GM23338 (cell line): ENCODE data around the gene TEKT2. TPM values are rescaled to one million over a fixed set of nuclear protein-coding genes. Genes with fewer than 3 reads are reported as not detected.

Experiments used
- ATAC-seq: fragments of 200-7000 bp; cut with Tn5 transposase; 3 replicates; pipeline ENCODE4 v1.9.1; 2020
- DNase-seq: peaks from one replicate; pipeline ENCODE4 v3.0.0-alpha.2; 2015; ENCODE audit warnings: low spot score
- H2AFZ ChIP-seq: fragments of 200-600 bp; sonication (generic); 2 replicates; pipeline ENCODE4 v1.8.0; 2016; ENCODE audit warnings: antibody characterized with exemption, mild to moderate bottlenecking, moderate library complexity
- H3F3A ChIP-seq: fragments of 200-600 bp; sonication (generic); replicated peaks from 2 replicates; pipeline ENCODE4 v1.8.0; 2017; ENCODE audit warnings: antibody characterized with exemption, mixed run types, low read depth
- H3K27ac ChIP-seq: fragments of 200-600 bp; sonication (generic); 2 replicates; pipeline ENCODE4 v1.6.1; 2016; ENCODE audit warnings: low read depth
- H3K27me3 ChIP-seq: fragments of 200-600 bp; sonication (generic); 2 replicates; pipeline ENCODE4 v1.8.0; 2016; ENCODE audit warnings: mild to moderate bottlenecking, mixed run types, moderate library complexity; ENCODE audit not compliant: insufficient read depth
- H3K36me3 ChIP-seq: fragments of 200-600 bp; sonication (generic); 2 replicates; pipeline ENCODE4 v1.8.0; 2016; ENCODE audit warnings: mild to moderate bottlenecking; ENCODE audit not compliant: insufficient read depth
- H3K4me1 ChIP-seq: fragments of 200-600 bp; sonication (generic); 2 replicates; pipeline ENCODE4 v1.8.0; 2016; ENCODE audit warnings: mild to moderate bottlenecking, moderate library complexity; ENCODE audit not compliant: insufficient read depth
- H3K4me2 ChIP-seq: fragments of 200-600 bp; sonication (generic); 2 replicates; pipeline ENCODE4 v1.7.1; 2017; ENCODE audit warnings: mixed run types
- H3K4me3 ChIP-seq: fragments of 200-600 bp; sonication (generic); 2 replicates; pipeline ENCODE4 v1.6.1; 2016; ENCODE audit warnings: mixed run types
- H3K79me2 ChIP-seq: fragments of 200-600 bp; sonication (generic); replicated peaks from 2 replicates; pipeline ENCODE4 v1.8.0; 2017; ENCODE audit warnings: mild to moderate bottlenecking; ENCODE audit not compliant: insufficient read depth
- H3K9me2 ChIP-seq: fragments of 200-600 bp; sonication (generic); 2 replicates; pipeline ENCODE4 v1.8.0; 2017; ENCODE audit not compliant: insufficient read depth
- H4K20me1 ChIP-seq: fragments of 200-600 bp; sonication (generic); replicated peaks from 2 replicates; pipeline ENCODE4 v1.8.0; 2017; ENCODE audit warnings: mild to moderate bottlenecking; ENCODE audit not compliant: insufficient read depth
- H3K27ac Mint-ChIP-seq: 2 replicates; pipeline ENCODE4 v1.8.0; 2020; ENCODE audit warnings: inconsistent platforms, mild to moderate bottlenecking, moderate library complexity, mixed read lengths
- H3K27me3 Mint-ChIP-seq: 3 replicates; pipeline ENCODE4 v1.8.0; 2022; ENCODE audit warnings: low read depth, mild to moderate bottlenecking, moderate library complexity, mixed read lengths, inconsistent platforms; ENCODE audit not compliant: insufficient read depth, poor library complexity
- H3K36me3 Mint-ChIP-seq: 3 replicates; pipeline ENCODE4 v1.8.0; 2021; ENCODE audit warnings: low read depth, mild to moderate bottlenecking, inconsistent platforms, moderate library complexity, mixed read lengths
- H3K4me1 Mint-ChIP-seq: 3 replicates; pipeline ENCODE4 v1.8.0; 2020; ENCODE audit warnings: mild to moderate bottlenecking, inconsistent platforms, mixed read lengths
- H3K4me3 Mint-ChIP-seq: 3 replicates; pipeline ENCODE4 v1.8.0; 2021; ENCODE audit warnings: moderate library complexity, mild to moderate bottlenecking, inconsistent platforms, mixed read lengths
- H3K9me3 Mint-ChIP-seq: 3 replicates; pipeline ENCODE4 v1.8.0; 2020; ENCODE audit warnings: moderate library complexity, mild to moderate bottlenecking, inconsistent platforms, mixed read lengths
- CREB1 ChIP-seq: fragments of 250-450 bp; sonication (Bioruptor Pico); IDR thresholded peaks from 2 replicates; pipeline ENCODE4 v1.5.0; 2020; ENCODE audit warnings: low read depth, mild to moderate bottlenecking, moderate library complexity
- ETS1 ChIP-seq: IDR thresholded peaks from 2 replicates; pipeline ENCODE4 v1.6.1; 2016; ENCODE audit warnings: antibody characterized with exemption
- EZH2phosphoT487 ChIP-seq: fragments of 200-600 bp; sonication (generic); IDR thresholded peaks from one replicate; pipeline ENCODE4 v1.8.1; 2018; ENCODE audit warnings: antibody characterized with exemption; ENCODE audit not compliant: unreplicated experiment
- JUNB ChIP-seq: IDR thresholded peaks from one replicate; pipeline ENCODE4 v1.6.1; 2016; ENCODE audit warnings: antibody characterized with exemption; ENCODE audit not compliant: unreplicated experiment
- NANOG ChIP-seq: IDR thresholded peaks from 2 replicates; pipeline ENCODE4 v1.6.1; 2016; ENCODE audit warnings: antibody characterized with exemption, borderline replicate concordance
- STAT1 ChIP-seq: IDR thresholded peaks from one replicate; pipeline ENCODE4 v1.6.1; 2016; ENCODE audit warnings: antibody characterized with exemption; ENCODE audit not compliant: unreplicated experiment
- ZNF114 ChIP-seq: fragments of 250-450 bp; sonication (Bioruptor Pico); IDR thresholded peaks from 2 replicates; pipeline ENCODE4 v1.5.0; 2020; ENCODE audit warnings: mild to moderate bottlenecking, moderate library complexity
- ZNF331 ChIP-seq: fragments of 250-450 bp; sonication (Bioruptor Pico); IDR thresholded peaks from 2 replicates; pipeline ENCODE4 v1.5.0; 2020; ENCODE audit warnings: low read depth, mild to moderate bottlenecking, moderate library complexity
- ZNF462 ChIP-seq: fragments of 250-450 bp; sonication (Bioruptor Pico); IDR thresholded peaks from 2 replicates; pipeline ENCODE4 v1.5.0; 2020; ENCODE audit warnings: mild to moderate bottlenecking, moderate library complexity
- polyA plus RNA-seq: library from polyadenylated mRNA; unstranded; fragments of >200 nt; fragmentation: Nextera tagmentation; extraction: Ambion mirVana; gene quantifications from 2 replicates; pipeline ENCODE4 v1.2.1, GENCODE V29; 2016
- total RNA-seq: library from RNA; depleted of rRNA; stranded (reverse); fragments of >200 nt; shearing (Covaris generic); gene quantifications from 2 replicates; pipeline ENCODE4 v1.2.3, GENCODE V29; 2014
- TF ChIP-seq, protein P1 (sequence below): IDR thresholded peaks from one replicate; pipeline ENCODE4 v1.6.1; 2018; ENCODE audit warnings: antibody characterized with exemption; ENCODE audit not compliant: unreplicated experiment
- TF ChIP-seq, protein P2 (sequence below), 2 experiments: fragments of 200-600 bp in 1 of 2; sonication (generic) in 1 of 2; conservative IDR thresholded peaks; 2 replicates each; pipeline versions ENCODE4 v1.5.1 to v1.6.1; 2016 to 2017; ENCODE audit warnings: antibody characterized with exemption in 2 of 2, low read depth in 2 of 2, mild to moderate bottlenecking in 2 of 2, moderate library complexity in 1 of 2

The TEKT2 gene
- total and polyA plus RNA-seq, 2 experiments from 2014 or later = 0.36 to 0.94 TPM

DNA sequence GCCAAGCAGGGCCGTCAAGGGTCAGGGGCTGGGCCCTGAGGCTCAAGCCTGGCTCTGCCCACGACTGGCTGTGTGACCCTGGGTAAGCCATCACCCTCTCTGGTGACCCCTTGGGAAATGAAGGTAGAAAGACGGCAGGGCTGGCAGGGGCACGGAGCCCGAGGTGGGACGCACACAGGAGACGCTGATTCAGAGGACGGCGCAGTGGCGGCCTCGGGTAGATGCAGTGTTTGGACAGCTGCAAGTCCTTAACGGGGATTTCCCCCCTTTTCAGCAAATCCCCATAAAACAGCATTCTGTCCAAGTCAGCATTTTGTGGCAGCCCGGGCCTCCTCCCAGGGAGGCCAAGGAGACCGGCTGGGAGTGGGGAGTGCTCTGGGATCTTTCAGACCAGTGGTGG lies 24.4 kb downstream of the TEKT2 start:
- Histone ChIP-seq H3K9me2 (no peaks in the 10 kb centered on the region), H2AFZ (no peak overlapping the region), H3K4me1 (no peaks in the 10 kb centered on the region), H3K27me3 (no peaks in the 10 kb centered on the region), H3F3A (no peaks in the 10 kb centered on the region), H3K4me3 (no peak overlapping the region), H3K79me2 (no peaks in the 10 kb centered on the region), H4K20me1 (no peaks in the 10 kb centered on the region), H3K4me2 (no peak overlapping the region), H3K36me3 (no peaks in the 10 kb centered on the region), H3K27ac (no peak overlapping the region)
- Mint-ChIP-seq H3K27ac (no peak overlapping the region), H3K27me3 (peaks cover 7% of the 10 kb centered on the region), H3K4me1 (no peaks in the 10 kb centered on the region; the same call in 2 of the 3 replicates), H3K4me3 (no peak overlapping the region), H3K36me3 (no peaks in the 10 kb centered on the region; the same call in 2 of the 3 replicates), H3K9me3 (no peaks in the 10 kb centered on the region)
- DNase-seq (no peak), ATAC-seq (no peak)
- TF ChIP-seq ZNF114 (no peak), NANOG (no peak), JUNB (no peak), ZNF331 (CRISPR knock-in tag) (no peak), EZH2phosphoT487 (no peak), STAT1 (no peak), ETS1 (no peak), CREB1 (no peak), ZNF462 (no peak)
- TF ChIP-seq, protein P1, sequence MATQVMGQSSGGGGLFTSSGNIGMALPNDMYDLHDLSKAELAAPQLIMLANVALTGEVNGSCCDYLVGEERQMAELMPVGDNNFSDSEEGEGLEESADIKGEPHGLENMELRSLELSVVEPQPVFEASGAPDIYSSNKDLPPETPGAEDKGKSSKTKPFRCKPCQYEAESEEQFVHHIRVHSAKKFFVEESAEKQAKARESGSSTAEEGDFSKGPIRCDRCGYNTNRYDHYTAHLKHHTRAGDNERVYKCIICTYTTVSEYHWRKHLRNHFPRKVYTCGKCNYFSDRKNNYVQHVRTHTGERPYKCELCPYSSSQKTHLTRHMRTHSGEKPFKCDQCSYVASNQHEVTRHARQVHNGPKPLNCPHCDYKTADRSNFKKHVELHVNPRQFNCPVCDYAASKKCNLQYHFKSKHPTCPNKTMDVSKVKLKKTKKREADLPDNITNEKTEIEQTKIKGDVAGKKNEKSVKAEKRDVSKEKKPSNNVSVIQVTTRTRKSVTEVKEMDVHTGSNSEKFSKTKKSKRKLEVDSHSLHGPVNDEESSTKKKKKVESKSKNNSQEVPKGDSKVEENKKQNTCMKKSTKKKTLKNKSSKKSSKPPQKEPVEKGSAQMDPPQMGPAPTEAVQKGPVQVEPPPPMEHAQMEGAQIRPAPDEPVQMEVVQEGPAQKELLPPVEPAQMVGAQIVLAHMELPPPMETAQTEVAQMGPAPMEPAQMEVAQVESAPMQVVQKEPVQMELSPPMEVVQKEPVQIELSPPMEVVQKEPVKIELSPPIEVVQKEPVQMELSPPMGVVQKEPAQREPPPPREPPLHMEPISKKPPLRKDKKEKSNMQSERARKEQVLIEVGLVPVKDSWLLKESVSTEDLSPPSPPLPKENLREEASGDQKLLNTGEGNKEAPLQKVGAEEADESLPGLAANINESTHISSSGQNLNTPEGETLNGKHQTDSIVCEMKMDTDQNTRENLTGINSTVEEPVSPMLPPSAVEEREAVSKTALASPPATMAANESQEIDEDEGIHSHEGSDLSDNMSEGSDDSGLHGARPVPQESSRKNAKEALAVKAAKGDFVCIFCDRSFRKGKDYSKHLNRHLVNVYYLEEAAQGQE = no peak
- TF ChIP-seq, protein P2, sequence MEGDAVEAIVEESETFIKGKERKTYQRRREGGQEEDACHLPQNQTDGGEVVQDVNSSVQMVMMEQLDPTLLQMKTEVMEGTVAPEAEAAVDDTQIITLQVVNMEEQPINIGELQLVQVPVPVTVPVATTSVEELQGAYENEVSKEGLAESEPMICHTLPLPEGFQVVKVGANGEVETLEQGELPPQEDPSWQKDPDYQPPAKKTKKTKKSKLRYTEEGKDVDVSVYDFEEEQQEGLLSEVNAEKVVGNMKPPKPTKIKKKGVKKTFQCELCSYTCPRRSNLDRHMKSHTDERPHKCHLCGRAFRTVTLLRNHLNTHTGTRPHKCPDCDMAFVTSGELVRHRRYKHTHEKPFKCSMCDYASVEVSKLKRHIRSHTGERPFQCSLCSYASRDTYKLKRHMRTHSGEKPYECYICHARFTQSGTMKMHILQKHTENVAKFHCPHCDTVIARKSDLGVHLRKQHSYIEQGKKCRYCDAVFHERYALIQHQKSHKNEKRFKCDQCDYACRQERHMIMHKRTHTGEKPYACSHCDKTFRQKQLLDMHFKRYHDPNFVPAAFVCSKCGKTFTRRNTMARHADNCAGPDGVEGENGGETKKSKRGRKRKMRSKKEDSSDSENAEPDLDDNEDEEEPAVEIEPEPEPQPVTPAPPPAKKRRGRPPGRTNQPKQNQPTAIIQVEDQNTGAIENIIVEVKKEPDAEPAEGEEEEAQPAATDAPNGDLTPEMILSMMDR (conservative IDR thresholded peaks at IDR 0.05; ENCODE audit: low read depth in 2 of 2) = no peak
